HFFc6 (cell line): ENCODE measurements around the gene DVL3. TPM values are rescaled to one million over a fixed set of nuclear protein-coding genes. Genes with fewer than 3 reads are reported as not detected.

Source experiments
- DNase-seq: peaks from one replicate; pipeline ENCODE4 v3.0.0-alpha.2; 2018
- H3K27ac Mint-ChIP-seq: 2 replicates; pipeline ENCODE4 v1.8.0; 2020; ENCODE audit warnings: mild to moderate bottlenecking, mixed read lengths
- H3K27me3 Mint-ChIP-seq: 2 replicates; pipeline ENCODE4 v1.8.0; 2021; ENCODE audit warnings: mild to moderate bottlenecking, moderate library complexity, mixed read lengths; ENCODE audit not compliant: insufficient read depth
- H3K36me3 Mint-ChIP-seq: 2 replicates; pipeline ENCODE4 v1.8.0; 2021; ENCODE audit warnings: low read depth, mixed read lengths
- H3K4me1 Mint-ChIP-seq: 2 replicates; pipeline ENCODE4 v1.8.0; 2020; ENCODE audit warnings: low read depth, mixed read lengths
- H3K4me3 Mint-ChIP-seq: 2 replicates; pipeline ENCODE4 v1.8.0; 2020; ENCODE audit warnings: mild to moderate bottlenecking, moderate library complexity, mixed read lengths
- H3K9me3 Mint-ChIP-seq: 2 replicates; pipeline ENCODE4 v1.8.0; 2020; ENCODE audit warnings: mild to moderate bottlenecking, mixed read lengths
- CTCF ChIP-seq: fragments of 200-600 bp; sonication (generic); IDR thresholded peaks from 2 replicates; pipeline ENCODE4 v1.5.0; 2021; ENCODE audit warnings: antibody characterized with exemption, mild to moderate bottlenecking
- total RNA-seq, 6 experiments: library from RNA; stranded (reverse); fragmentation: NEBNext Ultra II Directional; extraction: Animal tissue kit (Norgen Biotek cat#: 25700); gene quantifications; 2 replicates in 1 of 6; 3 replicates in 5 of 6; pipeline ENCODE4 v1.2.3, GENCODE V29; 2021

DVL3 gene
- total RNA-seq, 6 experiments from 2014 or later, result 59.2 to 73.5 (median 64.9) TPM

- peaks cover 44% of the 10 kb centered on the region for H3K4me1 Mint-ChIP-seq
- no peaks in the 10 kb centered on the region for H3K9me3 Mint-ChIP-seq
- TF ChIP-seq CTCF, result no peak
Observed at GRCh38 chr3:184165543-184165942, 10.4 kb downstream of the DVL3 start.

GRCh38 chr3:184166671-184167070 is 11.5 kb downstream of the DVL3 start:
- Mint-ChIP-seq H3K36me3 (peaks cover 43% of the 10 kb centered on the region), H3K4me1 (peaks cover 43% of the 10 kb centered on the region), H3K4me3 (no peak overlapping the region), H3K9me3 (no peaks in the 10 kb centered on the region), H3K27ac (peak overlapping the region; percentile 57), H3K27me3 (no peaks in the 10 kb centered on the region; the same call in 1 of the 2 replicates)
- DNase-seq, result no peak
- TF ChIP-seq CTCF, result no peak

More at GRCh38 chr3:184165543-184165942, 10.4 kb downstream of the DVL3 start:
- Mint-ChIP-seq H3K27me3 (no peaks in the 10 kb centered on the region; the same call in 1 of the 2 replicates), H3K36me3 (peaks cover 37% of the 10 kb centered on the region), H3K4me3 (no peak overlapping the region), H3K27ac (no peak overlapping the region)
- DNase-seq, result no peak

GRCh38 chr3:184167786-184168185 is 12.6 kb downstream of the DVL3 start:
- peaks cover 42% of the 10 kb centered on the region for H3K36me3 Mint-ChIP-seq
- H3K27me3 Mint-ChIP-seq, result peaks cover 2% of the 10 kb centered on the region; the same call in 1 of the 2 replicates
- no peak for DNase-seq
- no peaks in the 10 kb centered on the region for H3K9me3 Mint-ChIP-seq
- no peak for TF ChIP-seq CTCF
- H3K27ac Mint-ChIP-seq, result peak overlapping the region; percentile 94
- H3K4me1 Mint-ChIP-seq, result peaks cover 51% of the 10 kb centered on the region
- H3K4me3 Mint-ChIP-seq, result peak overlapping the region; percentile 65; the same call in 1 of the 2 replicates

- Mint-ChIP-seq H3K4me3 (peak overlapping the region; percentile 65), H3K27ac (peak overlapping the region; percentile 94)
- no peak for TF ChIP-seq CTCF
Observed at GRCh38 chr3:184168363-184169120, 13.4 kb downstream of the DVL3 start.

GRCh38 chr3:184169896-184170875 is 15.0 kb downstream of the DVL3 start:
- Mint-ChIP-seq H3K27ac (no peak overlapping the region; the same call in 1 of the 2 replicates), H3K27me3 (peaks cover 2% of the 10 kb centered on the region; the same call in 1 of the 2 replicates), H3K4me3 (no peak overlapping the region), H3K4me1 (peaks cover 67% of the 10 kb centered on the region), H3K36me3 (peaks cover 33% of the 10 kb centered on the region), H3K9me3 (no peaks in the 10 kb centered on the region)
- no peak for DNase-seq
- TF ChIP-seq CTCF, result no peak

More at GRCh38 chr3:184168363-184169120, 13.4 kb downstream of the DVL3 start:
- peaks cover 37% of the 10 kb centered on the region for H3K36me3 Mint-ChIP-seq
- H3K4me1 Mint-ChIP-seq, result peaks cover 58% of the 10 kb centered on the region
- H3K9me3 Mint-ChIP-seq, result no peaks in the 10 kb centered on the region
- peak; percentile 93 for DNase-seq
- peaks cover 2% of the 10 kb centered on the region; the same call in 1 of the 2 replicates for H3K27me3 Mint-ChIP-seq
